ENCODE measurements around the gene UNK. TPM values are rescaled to one million over a fixed set of nuclear protein-coding genes. Genes with fewer than 3 reads are reported as not detected.
A peak's percentile ranks its signal among the peaks of the same experiment; 100 is the strongest.

The UNK gene
- polyA plus RNA-seq (2012; ENCODE audit: insufficient read length, low read depth) = 33.0 TPM

GRCh38 chr17:75784473-75785015 lies at the start of gene UNK:
UNK (plus strand) TSS chr17:75784806; CDS start chr17:75784881, 75 bp downstream.
- TF ChIP-seq TAF1 (IDR thresholded peaks at IDR 0.05; ENCODE audit: borderline replicate concordance, insufficient read depth, low read length) (peak; percentile 72; the same call in 1 of the 2 replicates), POLR2AphosphoS5 (IDR thresholded peaks at IDR 0.05; ENCODE audit: low read depth, low read length) (0 out of 2 replicates have a peak, but pooled peaks have one; percentile 82), SIN3A (IDR thresholded peaks at IDR 0.05; ENCODE audit: borderline replicate concordance, insufficient read depth, low read length) (no peak), REST (IDR thresholded peaks at IDR 0.05; ENCODE audit: insufficient read depth in 1 of 2, low read depth in 2 of 2, low read length in 2 of 2) (no peak), FOXP2 (optimal IDR thresholded peaks at IDR 0.05; ENCODE audit: borderline replicate concordance, extremely low read depth, extremely low read length, insufficient read depth) (no peak)

DNA sequence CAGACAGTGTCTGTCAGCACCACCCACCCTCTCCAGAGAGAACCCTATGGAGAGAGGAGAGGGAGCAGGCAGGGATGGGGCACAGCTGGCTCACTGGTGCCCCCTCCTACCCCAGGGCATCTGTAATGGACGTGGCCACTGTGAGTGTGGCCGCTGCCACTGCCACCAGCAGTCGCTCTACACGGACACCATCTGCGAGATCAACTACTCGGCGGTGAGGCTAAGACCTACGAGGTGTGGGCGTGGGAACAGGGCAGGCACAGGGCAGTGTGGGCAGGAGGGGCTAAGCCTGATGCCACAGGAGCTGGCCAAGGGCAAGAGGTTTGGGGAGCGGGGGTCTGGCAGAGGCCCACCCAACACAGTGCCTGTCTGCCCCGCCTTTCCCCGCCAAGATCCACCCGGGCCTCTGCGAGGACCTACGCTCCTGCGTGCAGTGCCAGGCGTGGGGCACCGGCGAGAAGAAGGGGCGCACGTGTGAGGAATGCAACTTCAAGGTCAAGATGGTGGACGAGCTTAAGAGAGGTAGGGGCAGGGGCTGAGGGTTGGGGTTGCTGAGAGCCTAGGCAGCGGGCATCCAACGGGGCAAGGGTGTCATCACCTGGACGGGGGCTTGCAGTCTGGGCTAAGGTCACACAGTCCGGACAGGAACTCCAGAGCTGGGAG lies 48.3 kb upstream of the UNK start:
- no peak for TF ChIP-seq FOXP2 (optimal IDR thresholded peaks at IDR 0.05; ENCODE audit: borderline replicate concordance, extremely low read depth, extremely low read length, insufficient read depth)

DNA sequence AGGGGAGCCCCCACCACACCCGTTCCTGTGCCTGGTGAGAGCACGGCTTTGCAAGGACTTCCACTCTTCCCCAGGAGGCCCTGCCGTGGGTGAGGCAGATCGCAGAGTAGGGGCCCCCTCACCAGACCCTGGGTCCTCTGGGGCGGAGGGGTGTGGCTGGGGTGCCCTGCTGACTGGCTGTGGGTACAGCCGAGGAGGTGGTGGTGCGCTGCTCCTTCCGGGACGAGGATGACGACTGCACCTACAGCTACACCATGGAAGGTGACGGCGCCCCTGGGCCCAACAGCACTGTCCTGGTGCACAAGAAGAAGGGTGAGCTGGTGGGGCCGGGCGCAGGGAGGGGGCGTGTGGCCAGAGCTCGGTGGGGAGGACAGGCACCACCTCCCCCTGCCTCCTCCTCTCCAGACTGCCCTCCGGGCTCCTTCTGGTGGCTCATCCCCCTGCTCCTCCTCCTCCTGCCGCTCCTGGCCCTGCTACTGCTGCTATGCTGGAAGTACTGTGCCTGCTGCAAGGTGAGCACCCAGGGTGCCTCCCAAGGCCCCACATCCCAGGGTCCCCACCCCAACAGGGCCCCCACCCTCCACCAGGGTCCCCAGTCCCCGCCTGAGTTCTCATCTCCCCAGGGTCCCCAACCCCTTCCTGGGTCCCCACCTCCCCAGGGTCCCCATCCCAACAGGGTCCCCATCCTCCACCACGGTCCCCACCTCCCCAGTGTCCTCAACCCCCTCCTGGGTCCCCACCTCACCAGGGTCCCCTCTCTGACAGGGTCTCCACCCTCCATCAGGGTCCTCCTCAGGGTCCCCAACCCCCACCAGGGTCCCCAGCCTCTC lies 47.3 kb upstream of the UNK start:
- TF ChIP-seq REST (IDR thresholded peaks at IDR 0.05; ENCODE audit: insufficient read depth in 1 of 2, low read depth in 2 of 2, low read length in 2 of 2) = no peak

GRCh38 chr17:75738218-75738802 lies 46.3 kb upstream of the UNK start:
- no peak for TF ChIP-seq REST (IDR thresholded peaks at IDR 0.05; ENCODE audit: insufficient read depth in 1 of 2, low read depth in 2 of 2, low read length in 2 of 2)
- TF ChIP-seq SIN3A (IDR thresholded peaks at IDR 0.05; ENCODE audit: borderline replicate concordance, insufficient read depth, low read length) = no peak

GRCh38 chr17:75739174-75739573 lies 45.4 kb upstream of the UNK start:
- TF ChIP-seq TAF1 (IDR thresholded peaks at IDR 0.05; ENCODE audit: borderline replicate concordance, insufficient read depth, low read length) (no peak), SIN3A (IDR thresholded peaks at IDR 0.05; ENCODE audit: borderline replicate concordance, insufficient read depth, low read length) (no peak), REST (IDR thresholded peaks at IDR 0.05; ENCODE audit: insufficient read depth in 1 of 2, low read depth in 2 of 2, low read length in 2 of 2) (no peak), POLR2AphosphoS5 (IDR thresholded peaks at IDR 0.05; ENCODE audit: low read depth, low read length) (no peak), FOXP2 (optimal IDR thresholded peaks at IDR 0.05; ENCODE audit: borderline replicate concordance, extremely low read depth, extremely low read length, insufficient read depth) (no peak)
